ENCODE measurements around the gene PALM2AKAP2.
"Not testable (repeated sequence)": the region's sequence is repeated elsewhere in the genome, so short reads cannot be mapped to it uniquely, and the experiment has no call there.

PALM2AKAP2 gene

DNA sequence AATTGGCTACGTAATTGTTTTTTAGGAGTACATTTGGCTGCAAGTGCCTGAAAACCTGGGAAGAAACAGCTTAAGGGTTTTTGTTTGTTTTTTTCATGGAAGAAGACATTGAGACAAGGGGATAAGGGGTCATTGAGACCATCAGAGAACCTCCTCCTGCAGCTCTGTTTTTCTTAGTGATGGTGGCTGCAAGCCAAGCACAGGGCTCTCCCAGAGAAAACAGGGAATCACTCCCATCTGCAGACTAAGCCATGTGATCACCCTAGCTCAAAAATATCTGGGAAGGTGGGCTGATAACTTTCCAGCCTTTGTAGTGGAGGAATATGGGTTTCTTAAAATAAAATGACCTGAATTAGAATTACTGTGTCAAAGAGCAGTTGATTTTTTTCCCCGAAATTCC, 25.1 kb downstream of the PALM2AKAP2 start:
- no peak for DNase-seq (ENCODE audit: low read depth)

DNA sequence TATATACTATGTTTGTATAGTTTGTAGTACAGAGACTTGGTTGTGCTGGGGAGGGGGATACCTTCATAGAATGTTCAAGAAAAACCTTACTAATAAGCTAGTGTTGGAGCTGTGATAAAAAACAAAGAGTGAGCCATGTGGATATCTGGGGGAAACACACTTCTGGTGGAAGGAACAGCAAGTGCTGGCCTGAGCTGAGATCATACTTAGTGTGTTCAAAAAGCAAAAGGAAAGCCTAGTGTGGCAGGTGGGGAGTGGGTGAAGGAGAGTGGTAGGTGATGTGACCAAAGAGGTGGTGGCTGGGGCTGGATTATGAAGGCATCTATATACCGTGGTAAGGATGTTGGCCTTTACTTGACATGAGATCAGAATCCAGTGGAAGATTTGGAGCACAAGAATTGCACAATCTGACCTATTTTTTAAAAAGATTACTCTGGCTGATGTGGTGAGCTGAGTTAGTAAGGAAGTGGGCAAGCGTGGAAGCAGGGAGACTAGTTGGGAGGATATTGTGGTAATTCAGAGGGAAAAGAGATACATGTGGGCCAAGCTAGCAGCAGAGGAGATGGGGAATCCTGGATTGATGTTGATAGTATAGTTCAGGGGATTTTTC, 26.6 kb downstream of the PALM2AKAP2 start:
- DNase-seq (ENCODE audit: low read depth) = no peak

DNA sequence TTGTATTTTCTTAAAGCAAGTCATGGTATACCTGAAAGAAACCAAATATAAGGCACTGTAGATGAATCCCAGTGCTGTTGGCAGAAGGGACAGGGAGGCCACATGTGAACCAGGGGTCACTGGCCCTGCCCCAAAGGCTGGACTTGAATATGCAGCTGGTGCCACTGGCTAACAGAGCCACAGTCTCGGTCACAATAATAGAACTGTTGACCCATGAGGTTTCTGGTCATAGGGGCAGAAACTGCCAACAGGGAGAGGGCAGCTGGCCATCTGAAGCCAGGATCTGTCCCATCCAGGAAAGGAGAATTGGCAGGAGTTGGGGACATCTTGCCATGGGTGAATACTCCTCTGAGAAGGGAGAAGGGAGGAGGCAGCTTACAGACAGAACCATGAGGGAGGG, 31.9 kb downstream of the PALM2AKAP2 start:
- no peak for DNase-seq (ENCODE audit: low read depth)

DNA sequence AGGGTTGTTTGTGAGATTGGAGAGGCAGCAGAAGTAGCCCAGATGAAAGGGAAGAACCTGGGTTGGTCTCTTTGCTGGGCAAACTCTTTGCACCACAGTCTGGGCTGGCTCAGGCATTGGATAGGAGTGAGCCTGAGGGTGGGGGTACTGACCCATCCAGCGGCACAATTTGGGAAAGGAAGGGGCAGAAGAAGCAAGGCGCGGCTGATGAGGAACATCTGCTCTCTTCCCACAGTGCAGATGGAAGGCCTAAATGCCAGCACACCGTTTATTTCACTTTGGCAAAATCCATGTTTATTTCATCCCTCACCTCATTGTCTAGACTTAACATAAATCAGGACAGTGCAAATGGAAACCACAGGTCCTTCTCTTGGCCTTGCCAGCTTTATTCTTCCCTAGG, 32.3 kb downstream of the PALM2AKAP2 start:
- no peak for DNase-seq (ENCODE audit: low read depth)

DNA sequence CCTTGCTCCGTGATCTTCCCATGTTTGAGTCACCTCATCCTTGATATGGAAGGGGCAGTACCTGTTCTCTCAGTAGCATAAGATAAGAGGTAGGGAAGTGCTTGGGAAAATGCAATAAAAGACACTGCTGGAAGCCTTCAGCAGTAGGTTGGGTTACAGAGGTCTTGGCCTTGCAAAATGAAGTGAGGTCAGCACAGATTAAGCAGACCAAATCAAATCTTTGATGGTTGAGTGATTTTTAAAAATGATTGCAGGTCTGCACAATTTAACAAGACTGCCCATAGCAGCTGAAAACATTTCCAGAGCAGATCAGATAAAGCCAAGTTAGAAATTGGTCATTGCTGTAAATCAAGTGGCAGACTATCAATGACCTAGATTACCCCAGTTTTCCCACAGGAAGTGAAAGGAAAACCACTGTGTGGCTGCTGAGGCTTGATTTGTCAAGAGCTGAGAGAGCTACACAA, 32.9 kb downstream of the PALM2AKAP2 start:
- no peak for DNase-seq (ENCODE audit: low read depth)

DNA sequence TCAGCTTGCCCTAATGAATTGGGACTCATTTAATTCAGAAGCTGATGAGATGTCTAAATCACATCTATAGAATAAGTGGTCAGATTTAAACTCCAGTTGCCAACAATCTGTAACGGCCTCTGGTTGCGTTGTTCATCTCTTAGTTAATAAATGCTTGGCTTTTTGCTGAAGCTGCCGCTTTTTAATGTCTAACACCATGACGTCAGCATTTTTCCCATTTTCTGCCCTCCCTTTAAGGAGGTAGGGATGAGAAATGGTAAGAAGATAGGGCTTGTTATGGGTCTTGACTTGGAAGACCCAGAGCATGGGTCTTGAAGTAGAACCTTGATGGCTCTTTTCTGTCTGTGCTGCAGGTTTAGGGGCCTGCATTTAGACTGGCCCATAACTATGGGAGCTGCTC, 33.3 kb downstream of the PALM2AKAP2 start:
- DNase-seq (ENCODE audit: low read depth) = no peak

DNA sequence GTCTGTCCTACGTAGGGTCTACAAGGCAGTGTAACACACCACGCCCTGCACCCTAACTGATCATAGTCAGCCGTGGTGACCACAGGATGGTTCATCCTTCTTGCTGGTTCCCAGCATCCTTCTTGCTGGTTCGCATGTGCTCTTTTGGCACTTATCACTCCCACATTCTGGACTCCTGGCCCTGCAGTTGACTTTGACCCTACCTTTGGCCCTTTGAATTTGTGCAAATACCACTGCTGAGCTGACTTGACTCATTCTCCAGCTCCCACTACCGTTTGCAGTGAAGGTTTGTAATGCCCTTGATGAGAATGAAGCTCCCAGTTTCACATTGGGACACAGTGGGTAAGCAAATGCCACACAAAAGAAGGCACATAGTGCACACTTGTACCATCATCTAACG, 33.8 kb downstream of the PALM2AKAP2 start:
- no peak for DNase-seq (ENCODE audit: low read depth)

DNA sequence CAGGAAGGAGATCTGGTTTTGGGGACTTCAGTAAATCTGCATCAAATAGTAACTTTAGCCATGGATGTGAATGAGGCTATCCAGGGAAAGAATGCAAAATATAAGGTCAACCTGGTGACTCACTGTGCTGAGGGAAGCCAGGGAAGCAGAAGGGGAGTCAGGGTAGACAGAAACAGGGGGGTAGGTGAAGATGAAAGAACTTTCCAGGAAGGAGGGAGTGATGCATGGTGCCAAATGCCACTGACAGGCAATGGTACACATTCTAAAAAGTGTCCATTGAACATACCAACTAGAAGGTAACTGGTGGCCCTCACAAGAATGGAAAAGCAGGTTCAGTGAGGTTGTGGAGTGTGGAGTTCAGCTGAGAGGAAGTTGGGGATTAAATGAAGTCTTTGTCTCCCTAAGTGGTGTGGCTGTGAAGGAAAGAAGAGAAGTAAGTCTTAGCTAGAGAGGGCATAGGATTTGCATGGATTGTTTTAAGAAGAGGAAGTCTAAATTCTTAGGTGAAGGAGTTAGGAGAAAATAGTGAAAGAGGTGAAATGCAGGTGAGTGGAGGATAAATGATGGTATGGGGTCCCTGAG, 35.5 kb downstream of the PALM2AKAP2 start:
- DNase-seq (ENCODE audit: low read depth) = no peak

DNA sequence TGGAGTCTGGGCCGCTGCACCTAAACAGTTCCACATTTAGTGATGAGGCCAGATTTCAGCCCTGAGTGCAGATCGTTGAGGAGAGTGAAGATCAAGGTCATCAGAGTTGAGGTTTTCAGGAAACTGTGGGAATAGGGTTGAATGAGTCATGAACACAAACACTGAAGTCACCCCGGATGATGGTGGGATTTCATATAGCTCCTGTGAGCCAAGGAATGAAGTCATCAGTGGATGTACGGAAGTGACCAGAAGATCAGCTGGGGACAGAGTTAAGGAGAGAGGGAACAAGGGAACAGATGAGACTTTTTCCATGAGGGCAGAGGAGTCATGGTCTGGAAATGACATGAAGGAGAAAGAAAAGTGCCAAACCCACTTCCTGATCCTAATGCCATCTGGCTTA, 36.5 kb downstream of the PALM2AKAP2 start:
- DNase-seq (ENCODE audit: low read depth) = no peak

DNA sequence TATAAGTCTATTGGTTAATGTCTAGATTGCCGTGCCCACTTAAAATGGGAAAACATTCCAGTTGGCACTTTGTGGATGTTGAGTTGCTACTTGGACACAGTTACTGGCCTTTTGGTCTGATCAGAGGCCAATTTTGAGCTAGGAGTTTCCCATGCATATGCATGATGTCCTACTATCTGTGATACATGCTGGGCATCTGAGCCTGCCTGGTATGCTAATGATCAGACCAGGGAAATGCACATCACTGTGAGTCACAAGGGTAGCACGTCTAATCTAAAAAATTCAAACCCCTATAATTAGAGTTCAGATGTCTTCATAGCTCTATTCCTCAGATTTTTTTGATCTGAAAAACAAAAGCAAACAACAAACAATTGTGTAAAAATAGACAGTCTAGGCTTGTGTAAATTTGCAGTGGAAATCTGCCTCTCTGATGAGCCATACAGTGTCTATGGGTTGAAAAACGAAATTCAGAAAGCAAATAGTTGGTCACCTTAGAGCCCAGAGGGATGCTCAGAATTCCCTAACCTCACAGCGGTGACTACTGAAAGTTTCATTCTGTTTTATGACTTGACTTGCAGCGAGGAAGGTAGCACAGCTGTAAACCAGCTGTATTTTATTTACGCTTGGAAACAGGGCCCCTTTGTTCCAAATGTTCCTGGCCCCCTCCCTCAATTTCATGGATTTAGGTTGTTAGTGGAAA, 37.3 kb downstream of the PALM2AKAP2 start:
- DNase-seq (ENCODE audit: low read depth) = no peak

DNA sequence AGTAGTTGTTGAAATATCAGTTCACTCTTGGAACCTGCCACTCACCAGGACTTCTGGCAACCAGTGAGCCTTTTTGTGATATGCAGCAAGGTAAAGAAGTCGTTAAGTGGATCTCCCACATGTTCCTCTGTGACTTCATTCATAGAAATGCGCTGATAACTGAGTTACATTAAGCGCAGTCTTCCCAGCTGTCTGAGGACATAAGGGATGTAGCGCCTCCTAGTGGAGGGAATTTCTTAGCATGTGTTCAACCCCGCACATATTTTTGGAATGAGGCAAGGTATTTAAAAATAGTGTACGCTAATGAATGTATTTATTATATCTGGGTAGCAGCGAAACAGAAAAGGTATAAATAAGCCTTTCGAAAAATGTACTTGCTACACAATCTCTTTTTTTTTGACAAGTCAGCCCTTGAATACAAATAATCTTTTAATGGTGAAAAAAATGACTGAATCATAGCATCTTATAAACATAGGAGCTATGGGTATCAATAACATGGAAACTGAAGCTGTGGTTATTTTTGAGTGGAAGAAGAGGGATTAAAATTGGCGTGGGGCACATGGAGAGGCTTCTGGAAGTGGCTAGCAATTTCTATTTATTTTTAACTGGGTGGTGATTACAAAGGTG, 38.0 kb downstream of the PALM2AKAP2 start:
- peak; percentile 39 for DNase-seq (ENCODE audit: low read depth)

DNA sequence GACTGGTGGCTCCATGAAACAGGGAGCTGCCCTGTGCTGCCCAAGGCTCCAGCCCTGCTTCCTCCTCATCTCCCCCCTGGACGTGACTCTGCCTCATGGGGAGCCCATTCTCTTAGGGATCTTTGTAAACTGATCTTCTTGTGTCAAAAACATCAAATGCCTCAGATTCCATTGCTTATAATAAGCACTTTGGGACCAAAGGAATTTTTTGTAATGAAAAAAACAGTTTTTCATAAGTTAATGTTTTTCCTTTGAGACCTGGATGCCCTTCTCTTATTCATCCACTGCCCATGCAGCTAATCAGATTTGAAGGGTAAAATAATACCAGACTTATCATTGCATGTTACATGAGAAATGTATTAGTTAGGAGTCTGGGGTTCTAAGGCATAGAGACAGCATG, 41.7 kb downstream of the PALM2AKAP2 start:
- DNase-seq (ENCODE audit: low read depth) = no peak

DNA sequence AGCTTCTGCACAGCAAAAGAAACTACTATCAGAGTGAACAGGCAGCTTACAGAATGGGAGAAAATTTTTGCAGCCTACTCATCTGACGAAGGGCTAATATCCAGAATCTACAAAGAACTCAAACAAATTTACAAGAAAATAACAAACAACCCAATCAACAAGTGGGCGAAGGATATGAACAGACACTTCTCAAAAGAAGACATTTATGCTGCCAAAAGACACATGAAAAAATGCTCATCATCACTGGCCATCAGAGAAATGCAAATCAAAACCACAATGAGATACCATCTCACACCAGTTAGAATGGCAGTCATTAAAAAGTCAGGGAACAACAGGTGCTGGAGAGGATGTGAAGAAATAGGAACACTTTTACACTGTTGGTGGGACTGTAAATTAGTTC, 45.4 kb downstream of the PALM2AKAP2 start:
- not testable (repeated sequence) for DNase-seq (ENCODE audit: low read depth)

DNA sequence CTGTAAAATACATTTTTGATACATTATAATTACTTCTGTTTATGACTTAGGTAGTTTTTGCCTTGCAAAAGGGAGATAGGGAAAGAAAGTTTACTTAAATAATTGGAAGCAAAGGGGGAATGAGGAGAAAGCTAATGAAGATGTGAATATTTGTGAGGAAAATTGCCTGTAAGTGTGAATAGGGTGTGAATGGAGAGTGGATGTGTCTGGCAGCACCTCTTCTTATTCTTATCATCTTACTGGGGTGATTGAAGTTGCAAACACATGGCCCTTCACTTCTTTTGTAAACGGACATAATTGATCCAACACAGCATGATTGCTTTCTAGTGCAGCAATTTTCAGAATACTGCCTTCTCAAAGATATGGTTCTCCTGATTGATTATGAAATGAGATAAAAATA, 46.6 kb downstream of the PALM2AKAP2 start:
- DNase-seq (ENCODE audit: low read depth) = no peak

DNA sequence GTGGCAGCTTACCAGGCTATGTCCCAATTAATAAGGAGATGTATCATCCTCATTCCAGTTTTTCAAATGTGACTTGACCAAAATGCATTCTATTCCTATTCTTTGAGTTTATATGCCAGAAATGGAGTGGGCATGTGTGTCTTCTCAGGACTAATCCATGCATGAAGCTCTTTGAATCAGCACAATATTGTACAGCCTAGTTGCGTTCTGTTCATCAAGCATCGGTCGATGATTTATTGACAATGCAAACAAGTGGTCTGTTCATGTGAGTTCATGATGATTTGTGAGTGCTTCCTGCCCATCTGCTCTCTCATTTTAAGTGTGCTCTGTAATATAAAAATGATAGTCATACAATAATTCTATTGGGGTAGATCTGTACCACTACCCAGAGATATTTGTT, 48.3 kb downstream of the PALM2AKAP2 start:
- no peak for DNase-seq (ENCODE audit: low read depth)
